Hepatocyte (in vitro differentiated cells): ENCODE data around the gene CPNE4. TPM values are rescaled to one million over a fixed set of nuclear protein-coding genes. Genes with fewer than 3 reads are reported as not detected.

Experiments used
- DNase-seq: peaks from one replicate; pipeline ENCODE4 v3.0.0-alpha.2; 2016; ENCODE audit warnings: low spot score
- H2AFZ ChIP-seq: fragments of 200-600 bp; sonication (generic); 2 replicates; pipeline ENCODE4 v1.6.0; 2016; ENCODE audit warnings: antibody characterized with exemption, mild to moderate bottlenecking
- H3K27ac ChIP-seq: fragments of 200-600 bp; sonication (generic); 2 replicates; pipeline ENCODE4 v1.5.1; 2016; ENCODE audit warnings: mild to moderate bottlenecking
- H3K27me3 ChIP-seq: fragments of 200-600 bp; sonication (generic); 2 replicates; pipeline ENCODE4 v1.6.1; 2016
- H3K36me3 ChIP-seq: fragments of 200-600 bp; sonication (generic); replicated peaks from 2 replicates; pipeline ENCODE4 v1.5.1; 2016; ENCODE audit warnings: low read depth; ENCODE audit not compliant: insufficient read depth
- H3K4me1 ChIP-seq: fragments of 200-600 bp; sonication (generic); 2 replicates; pipeline ENCODE4 v1.5.1; 2016; ENCODE audit warnings: mild to moderate bottlenecking, moderate library complexity; ENCODE audit not compliant: insufficient read depth
- H3K4me2 ChIP-seq: fragments of 200-600 bp; sonication (generic); 2 replicates; pipeline ENCODE4 v1.6.0; 2016
- H3K4me3 ChIP-seq: fragments of 200-600 bp; sonication (generic); 2 replicates; pipeline ENCODE4 v1.5.1; 2016; ENCODE audit warnings: mild to moderate bottlenecking
- H3K79me2 ChIP-seq: fragments of 200-600 bp; sonication (generic); 2 replicates; pipeline ENCODE4 v1.6.0; 2017; ENCODE audit warnings: mild to moderate bottlenecking
- H3K9me2 ChIP-seq: fragments of 200-600 bp; sonication (generic); replicated peaks from 2 replicates; pipeline ENCODE4 v1.6.0; 2017; ENCODE audit warnings: mild to moderate bottlenecking; ENCODE audit not compliant: insufficient read depth
- H3K9me3 ChIP-seq: fragments of 200-600 bp; sonication (generic); 2 replicates; pipeline ENCODE4 v1.5.1; 2016; ENCODE audit warnings: low read depth, mild to moderate bottlenecking
- H4K20me1 ChIP-seq: fragments of 200-600 bp; sonication (generic); 2 replicates; pipeline ENCODE4 v1.6.0; 2016; ENCODE audit warnings: mild to moderate bottlenecking; ENCODE audit not compliant: insufficient read depth, poor library complexity, severe bottlenecking
- EZH2 ChIP-seq: fragments of 200-600 bp; sonication (generic); IDR thresholded peaks from 2 replicates; pipeline ENCODE4 v1.6.1; 2016; ENCODE audit warnings: antibody characterized with exemption, mild to moderate bottlenecking, borderline replicate concordance
- EZH2phosphoT487 ChIP-seq: fragments of 200-600 bp; sonication (generic); IDR thresholded peaks from one replicate; pipeline ENCODE4 v1.6.1; 2018; ENCODE audit warnings: antibody characterized with exemption, mild to moderate bottlenecking, low read depth, moderate library complexity; ENCODE audit not compliant: unreplicated experiment, severe bottlenecking
- WGBS: methylation state at CpG from one replicate; pipeline ENCODE4 v1.1.6; 2016; ENCODE audit warnings: low lambda C conversion rate; ENCODE audit errors: missing lambda C conversion rate; 5-methylcytosine and 5-hydroxymethylcytosine counted together
- polyA plus RNA-seq: library from polyadenylated mRNA; unstranded; fragments of >200 nt; fragmentation: Nextera tagmentation; extraction: Ambion mirVana; gene quantifications from 2 replicates; pipeline ENCODE4 v1.2.1, GENCODE V29; 2016
- total RNA-seq: library from RNA; depleted of rRNA; stranded (reverse); fragments of >200 nt; gene quantifications from 2 replicates; pipeline ENCODE4 v1.2.3, GENCODE V29; 2014
- TF ChIP-seq, protein P1 (sequence below): fragments of 200-600 bp; sonication (generic); IDR thresholded peaks from 2 replicates; pipeline ENCODE4 v1.5.1; 2016; ENCODE audit warnings: antibody characterized with exemption, mild to moderate bottlenecking; ENCODE audit not compliant: poor library complexity

Gene CPNE4
- total and polyA plus RNA-seq, 2 experiments from 2014 or later, result 0.37 to 0.52 TPM

DNA sequence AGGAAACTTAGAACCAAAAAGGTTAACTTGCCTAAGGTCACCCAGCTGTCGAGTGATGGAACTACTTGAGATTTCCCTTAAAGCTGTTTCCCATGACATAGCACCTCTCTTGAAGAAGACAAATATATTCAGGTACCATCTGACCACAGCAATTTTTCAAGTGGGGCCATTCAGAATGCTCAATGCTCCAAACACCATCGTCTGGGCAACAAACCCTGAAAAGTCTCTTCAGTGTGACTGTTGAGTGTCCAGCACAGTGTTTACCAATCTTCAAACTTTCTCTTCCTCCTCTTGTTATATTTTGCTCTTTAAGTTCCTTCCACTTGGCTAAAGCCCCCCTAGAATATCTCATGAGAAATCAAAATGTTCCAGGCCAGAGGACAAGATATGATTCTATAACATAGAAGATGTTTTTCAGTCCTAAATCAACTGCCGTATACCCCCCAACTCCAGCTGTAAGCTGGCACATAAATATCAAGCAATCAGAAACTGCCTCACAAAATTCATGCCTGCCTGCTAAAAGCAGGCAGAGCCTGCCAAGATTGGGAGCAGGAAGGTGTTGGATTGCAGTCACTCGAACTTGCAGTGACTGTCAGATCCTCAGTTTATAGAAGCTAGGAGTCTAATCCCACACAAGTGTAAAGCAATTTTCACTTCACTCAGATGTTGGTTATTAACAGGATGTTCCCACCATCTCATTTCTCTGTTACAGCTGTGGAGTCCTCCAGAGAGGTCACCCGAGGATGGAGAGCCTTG, 301.6 kb downstream of the CPNE4 start:
- 83% methylated on average over 5 of the region's 5 CpGs for WGBS
- Histone ChIP-seq H3K4me1 (no peaks in the 10 kb centered on the region), H3K4me3 (no peak overlapping the region), H4K20me1 (no peaks in the 10 kb centered on the region), H3K9me3 (no peaks in the 10 kb centered on the region), H2AFZ (no peak overlapping the region), H3K36me3 (no peaks in the 10 kb centered on the region), H3K27me3 (no peaks in the 10 kb centered on the region), H3K79me2 (no peaks in the 10 kb centered on the region), H3K4me2 (no peak overlapping the region), H3K27ac (no peak overlapping the region), H3K9me2 (no peaks in the 10 kb centered on the region)
- TF ChIP-seq EZH2, result no peak
- TF ChIP-seq, protein P1, sequence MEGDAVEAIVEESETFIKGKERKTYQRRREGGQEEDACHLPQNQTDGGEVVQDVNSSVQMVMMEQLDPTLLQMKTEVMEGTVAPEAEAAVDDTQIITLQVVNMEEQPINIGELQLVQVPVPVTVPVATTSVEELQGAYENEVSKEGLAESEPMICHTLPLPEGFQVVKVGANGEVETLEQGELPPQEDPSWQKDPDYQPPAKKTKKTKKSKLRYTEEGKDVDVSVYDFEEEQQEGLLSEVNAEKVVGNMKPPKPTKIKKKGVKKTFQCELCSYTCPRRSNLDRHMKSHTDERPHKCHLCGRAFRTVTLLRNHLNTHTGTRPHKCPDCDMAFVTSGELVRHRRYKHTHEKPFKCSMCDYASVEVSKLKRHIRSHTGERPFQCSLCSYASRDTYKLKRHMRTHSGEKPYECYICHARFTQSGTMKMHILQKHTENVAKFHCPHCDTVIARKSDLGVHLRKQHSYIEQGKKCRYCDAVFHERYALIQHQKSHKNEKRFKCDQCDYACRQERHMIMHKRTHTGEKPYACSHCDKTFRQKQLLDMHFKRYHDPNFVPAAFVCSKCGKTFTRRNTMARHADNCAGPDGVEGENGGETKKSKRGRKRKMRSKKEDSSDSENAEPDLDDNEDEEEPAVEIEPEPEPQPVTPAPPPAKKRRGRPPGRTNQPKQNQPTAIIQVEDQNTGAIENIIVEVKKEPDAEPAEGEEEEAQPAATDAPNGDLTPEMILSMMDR, result no peak
- no peak for TF ChIP-seq EZH2phosphoT487
- DNase-seq, result no peak

DNA sequence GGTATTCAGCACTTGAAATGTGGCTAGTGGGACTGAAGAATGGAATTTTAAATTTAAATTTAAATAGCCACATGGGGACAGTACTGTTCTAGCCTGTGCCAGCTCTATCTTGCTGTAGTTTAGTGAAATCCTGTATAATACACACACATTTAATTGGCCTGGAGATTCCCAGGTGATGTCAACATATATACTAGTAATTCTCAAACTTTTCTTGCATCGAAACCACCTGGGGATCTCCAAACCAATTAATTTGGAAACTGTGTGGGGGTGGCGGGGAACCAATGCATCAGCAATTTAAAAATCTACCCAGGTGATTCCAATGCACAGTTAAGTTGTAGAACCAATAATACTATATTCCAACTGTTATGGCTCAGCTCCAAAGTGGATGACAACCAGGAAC, 303.1 kb downstream of the CPNE4 start:
- no peak overlapping the region for H2AFZ ChIP-seq
- no peak overlapping the region for H3K4me2 ChIP-seq
- no peaks in the 10 kb centered on the region for H4K20me1 ChIP-seq
- no peak for DNase-seq
- H3K36me3 ChIP-seq, result no peaks in the 10 kb centered on the region
- H3K9me3 ChIP-seq, result no peaks in the 10 kb centered on the region
- no peak overlapping the region for H3K4me3 ChIP-seq
- no peaks in the 10 kb centered on the region for H3K4me1 ChIP-seq
- H3K79me2 ChIP-seq, result no peaks in the 10 kb centered on the region
- TF ChIP-seq EZH2phosphoT487 (no peak), EZH2 (no peak)
- TF ChIP-seq, protein P1, result no peak
- no peaks in the 10 kb centered on the region for H3K9me2 ChIP-seq
- no peaks in the 10 kb centered on the region for H3K27me3 ChIP-seq
- H3K27ac ChIP-seq, result no peak overlapping the region
- 86% methylated on average over 2 of the region's 2 CpGs for WGBS

DNA sequence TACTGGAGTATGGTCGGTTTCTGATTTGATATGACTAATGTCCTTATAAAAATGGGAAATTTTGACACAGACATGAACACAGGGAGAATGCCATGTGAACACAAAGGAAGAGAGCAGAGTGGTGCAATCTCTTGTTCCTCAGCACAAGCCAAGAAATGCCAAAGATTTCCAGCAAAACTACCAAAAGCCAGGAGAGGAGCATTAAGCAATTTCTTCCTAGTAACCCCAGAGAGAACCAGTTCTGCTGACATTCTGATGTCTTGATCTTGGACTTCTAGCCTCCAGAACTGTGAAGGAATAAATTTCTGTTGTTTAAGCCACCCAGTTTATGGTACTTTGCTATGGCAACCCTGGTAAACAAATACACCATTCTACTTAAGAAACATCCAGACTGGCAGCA, 304.2 kb downstream of the CPNE4 start:
- Histone ChIP-seq H3K9me2 (no peaks in the 10 kb centered on the region), H3K36me3 (no peaks in the 10 kb centered on the region), H2AFZ (no peak overlapping the region), H3K79me2 (no peaks in the 10 kb centered on the region), H3K4me2 (no peak overlapping the region), H3K27ac (no peak overlapping the region), H3K27me3 (no peaks in the 10 kb centered on the region), H4K20me1 (no peaks in the 10 kb centered on the region), H3K4me1 (no peaks in the 10 kb centered on the region), H3K4me3 (no peak overlapping the region), H3K9me3 (no peaks in the 10 kb centered on the region)
- DNase-seq, result no peak
- TF ChIP-seq EZH2phosphoT487 (no peak), EZH2 (no peak)
- TF ChIP-seq, protein P1, result no peak
- WGBS, result 86% methylated on average over 1 of the region's 1 CpG
